ENCODE measurements around the gene GAPDH.
A peak's percentile ranks its signal among the peaks of the same experiment; 100 is the strongest.
"Not testable (repeated sequence)": the region's sequence is repeated elsewhere in the genome, so short reads cannot be mapped to it uniquely, and the experiment has no call there.

Gene GAPDH

GRCh38 chr12:6494258-6494743, 40.0 kb upstream of the GAPDH start:
- peaks cover 3 to 30% (median 14%) of the 10 kb centered on the region in 4 experiments for H3K36me3 ChIP-seq (ENCODE audit: control insufficient read depth in 4 of 4, insufficient read depth in 4 of 4, low read length in 3 of 4)
- H3K9me3 ChIP-seq (ENCODE audit: control extremely low read depth in 1 of 5, control insufficient read depth in 4 of 5, insufficient read depth in 2 of 5, low read depth in 1 of 5, low read length in 4 of 5), result no peaks in the 10 kb centered on the region
- DNase-seq, result no peak
- H3K4me3 ChIP-seq (ENCODE audit: control insufficient read depth in 1 of 7, extremely low read depth in 1 of 7, insufficient read depth in 4 of 7, low read depth in 2 of 7, low read length in 6 of 7), result peak overlapping the region; percentile 90 to 98 (median 95)
- 6% methylated on average over 8 of the region's 14 CpGs for WGBS (ENCODE audit: insufficient coverage)
- peaks cover 21 to 30% (median 26%) of the 10 kb centered on the region in 4 experiments for H3K4me1 ChIP-seq (ENCODE audit: control extremely low read depth in 1 of 4, control insufficient read depth in 4 of 4, insufficient read depth in 4 of 4, low read length in 3 of 4)
- H3K27me3 ChIP-seq (replicated peaks in 2 of 5; ENCODE audit: control insufficient read depth in 4 of 5, insufficient read depth in 5 of 5, low read length in 4 of 5), result no peaks in the 10 kb centered on the region
- ChIA-PET CTCF (interaction anchor here (1.3 to 1.7 kb wide), 2 partner anchors 29 to 44 kb away, joined by 5 to 9 read pairs; no protein-coding TSS in a partner anchor), POLR2A (interaction anchor here (0.9 kb wide), 1 partner anchor 36 kb away, joined by 3 read pairs; no protein-coding TSS in a partner anchor)
- H3K27ac ChIP-seq (ENCODE audit: insufficient read depth in 1 of 2, low read depth in 1 of 2, low read length in 2 of 2, poor library complexity in 1 of 2, severe bottlenecking in 2 of 2), result peak overlapping the region; percentile 21 to 79

DNA sequence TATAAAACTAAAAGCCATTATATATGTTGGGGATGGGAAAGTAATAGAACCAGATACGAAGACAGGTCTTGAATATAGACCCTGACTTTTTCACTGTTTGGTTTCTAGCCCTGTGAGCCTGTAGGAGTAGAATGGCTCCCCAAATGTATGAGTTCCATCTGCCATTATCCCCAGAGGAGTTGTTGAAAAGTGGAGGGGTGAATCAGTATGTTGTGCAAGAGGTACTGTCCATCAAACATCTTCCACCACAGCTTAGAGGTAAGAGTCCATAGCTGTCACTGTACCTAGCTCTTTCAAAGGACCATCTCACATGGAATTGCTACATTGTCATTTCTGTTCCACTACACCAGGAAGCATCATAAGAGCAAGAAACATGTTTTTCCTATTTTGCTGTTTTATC, 39.3 kb upstream of the GAPDH start:
- H3K27me3 ChIP-seq (replicated peaks in 2 of 5; ENCODE audit: control insufficient read depth in 4 of 5, insufficient read depth in 5 of 5, low read length in 4 of 5), result no peaks in the 10 kb centered on the region
- ChIA-PET POLR2A (interaction anchor here (0.5 to 0.9 kb wide), 2 partner anchors 35 to 118 kb away, joined by 3 to 5 read pairs; no protein-coding TSS in a partner anchor), CTCF (interaction anchor here (0.9 to 1.7 kb wide), 5 partner anchors 11 to 51 kb away, joined by 3 to 9 read pairs (median 5); no protein-coding TSS in a partner anchor)
- peak overlapping the region in 1 of 2 experiments; percentile 79 for H3K27ac ChIP-seq (ENCODE audit: insufficient read depth in 1 of 2, low read depth in 1 of 2, low read length in 2 of 2, poor library complexity in 1 of 2, severe bottlenecking in 2 of 2)
- DNase-seq, result peak in 1 of 3 donors; percentile 0
- H3K4me3 ChIP-seq (ENCODE audit: control insufficient read depth in 1 of 7, extremely low read depth in 1 of 7, insufficient read depth in 4 of 7, low read depth in 2 of 7, low read length in 6 of 7), result peak overlapping the region in 6 of 7 experiments; percentile 90 to 98 (median 95)
- no peaks in the 10 kb centered on the region for H3K9me3 ChIP-seq (ENCODE audit: control extremely low read depth in 1 of 5, control insufficient read depth in 4 of 5, insufficient read depth in 2 of 5, low read depth in 1 of 5, low read length in 4 of 5)
- peaks cover 3 to 36% (median 17%) of the 10 kb centered on the region in 4 experiments for H3K36me3 ChIP-seq (ENCODE audit: control insufficient read depth in 4 of 4, insufficient read depth in 4 of 4, low read length in 3 of 4)
- peaks cover 21 to 30% (median 26%) of the 10 kb centered on the region in 4 experiments for H3K4me1 ChIP-seq (ENCODE audit: control extremely low read depth in 1 of 4, control insufficient read depth in 4 of 4, insufficient read depth in 4 of 4, low read length in 3 of 4)
- no CpG with 5 or more reads among the region's 1 CpG for WGBS (ENCODE audit: insufficient coverage)

- H3K9me3 ChIP-seq (ENCODE audit: control extremely low read depth in 1 of 5, control insufficient read depth in 4 of 5, insufficient read depth in 2 of 5, low read depth in 1 of 5, low read length in 4 of 5); DNase-seq; POLR2A ChIA-PET; H3K27ac ChIP-seq (ENCODE audit: insufficient read depth in 1 of 2, low read depth in 1 of 2, low read length in 2 of 2, poor library complexity in 1 of 2, severe bottlenecking in 2 of 2); H3K27me3 ChIP-seq (replicated peaks in 2 of 5; ENCODE audit: control insufficient read depth in 4 of 5, insufficient read depth in 5 of 5, low read length in 4 of 5); H3K4me3 ChIP-seq (ENCODE audit: control insufficient read depth in 1 of 7, extremely low read depth in 1 of 7, insufficient read depth in 4 of 7, low read depth in 2 of 7, low read length in 6 of 7): not testable (repeated sequence)
- peaks cover 3 to 44% (median 21%) of the 10 kb centered on the region in 4 experiments for H3K36me3 ChIP-seq (ENCODE audit: control insufficient read depth in 4 of 4, insufficient read depth in 4 of 4, low read length in 3 of 4)
- peaks cover 18 to 25% (median 21%) of the 10 kb centered on the region in 4 experiments for H3K4me1 ChIP-seq (ENCODE audit: control extremely low read depth in 1 of 4, control insufficient read depth in 4 of 4, insufficient read depth in 4 of 4, low read length in 3 of 4)
- CTCF ChIA-PET, result interaction anchor here (0.6 to 2.0 kb wide), 6 partner anchors 9 to 134 kb away, joined by 3 to 4 read pairs (median 3); no protein-coding TSS in a partner anchor
- WGBS (ENCODE audit: insufficient coverage), result 95% methylated on average over 3 of the region's 3 CpGs
Measured at GRCh38 chr12:6497291-6497690, 37.0 kb upstream of the GAPDH start.

DNA sequence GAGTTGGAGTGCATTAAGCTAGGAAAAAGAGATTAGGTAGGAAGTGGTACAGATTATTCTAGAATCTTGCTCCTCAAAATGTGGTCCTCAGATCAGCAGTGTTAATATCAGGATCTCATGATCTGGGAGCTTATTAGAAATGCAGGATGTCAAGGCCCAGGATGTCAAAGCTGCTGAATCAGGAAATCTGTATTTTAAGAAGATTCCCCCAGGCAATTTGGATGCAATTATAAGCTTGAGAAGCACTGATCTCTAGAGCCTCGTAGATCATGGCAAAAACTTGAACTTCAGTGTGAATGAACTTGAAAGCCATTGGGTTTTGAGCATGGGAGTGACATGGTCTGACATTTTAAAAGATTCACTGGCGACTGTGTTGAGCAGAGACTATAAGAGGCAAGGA, 33.9 kb upstream of the GAPDH start:
- Histone ChIP-seq H3K4me3 (ENCODE audit: control insufficient read depth in 1 of 7, extremely low read depth in 1 of 7, insufficient read depth in 4 of 7, low read depth in 2 of 7, low read length in 6 of 7) (no peak overlapping the region), H3K27ac (ENCODE audit: insufficient read depth in 1 of 2, low read depth in 1 of 2, low read length in 2 of 2, poor library complexity in 1 of 2, severe bottlenecking in 2 of 2) (no peak overlapping the region), H3K36me3 (ENCODE audit: control insufficient read depth in 4 of 4, insufficient read depth in 4 of 4, low read length in 3 of 4) (peaks cover 8 to 51% (median 26%) of the 10 kb centered on the region in 4 experiments), H3K27me3 (replicated peaks in 2 of 5; ENCODE audit: control insufficient read depth in 4 of 5, insufficient read depth in 5 of 5, low read length in 4 of 5) (no peaks in the 10 kb centered on the region), H3K9me3 (ENCODE audit: control extremely low read depth in 1 of 5, control insufficient read depth in 4 of 5, insufficient read depth in 2 of 5, low read depth in 1 of 5, low read length in 4 of 5) (no peaks in the 10 kb centered on the region), H3K4me1 (ENCODE audit: control extremely low read depth in 1 of 4, control insufficient read depth in 4 of 4, insufficient read depth in 4 of 4, low read length in 3 of 4) (peaks cover 0 to 4% (median 3%) of the 10 kb centered on the region in 4 experiments)
- WGBS (ENCODE audit: insufficient coverage), result 100% methylated on average over 1 of the region's 2 CpGs
- CTCF ChIA-PET, result interaction anchor here (1.0 to 2.8 kb wide), 5 partner anchors 27 to 76 kb away, joined by 3 to 9 read pairs (median 4); no protein-coding TSS in a partner anchor
- DNase-seq, result no peak
- POLR2A ChIA-PET, result no interaction called here

DNA sequence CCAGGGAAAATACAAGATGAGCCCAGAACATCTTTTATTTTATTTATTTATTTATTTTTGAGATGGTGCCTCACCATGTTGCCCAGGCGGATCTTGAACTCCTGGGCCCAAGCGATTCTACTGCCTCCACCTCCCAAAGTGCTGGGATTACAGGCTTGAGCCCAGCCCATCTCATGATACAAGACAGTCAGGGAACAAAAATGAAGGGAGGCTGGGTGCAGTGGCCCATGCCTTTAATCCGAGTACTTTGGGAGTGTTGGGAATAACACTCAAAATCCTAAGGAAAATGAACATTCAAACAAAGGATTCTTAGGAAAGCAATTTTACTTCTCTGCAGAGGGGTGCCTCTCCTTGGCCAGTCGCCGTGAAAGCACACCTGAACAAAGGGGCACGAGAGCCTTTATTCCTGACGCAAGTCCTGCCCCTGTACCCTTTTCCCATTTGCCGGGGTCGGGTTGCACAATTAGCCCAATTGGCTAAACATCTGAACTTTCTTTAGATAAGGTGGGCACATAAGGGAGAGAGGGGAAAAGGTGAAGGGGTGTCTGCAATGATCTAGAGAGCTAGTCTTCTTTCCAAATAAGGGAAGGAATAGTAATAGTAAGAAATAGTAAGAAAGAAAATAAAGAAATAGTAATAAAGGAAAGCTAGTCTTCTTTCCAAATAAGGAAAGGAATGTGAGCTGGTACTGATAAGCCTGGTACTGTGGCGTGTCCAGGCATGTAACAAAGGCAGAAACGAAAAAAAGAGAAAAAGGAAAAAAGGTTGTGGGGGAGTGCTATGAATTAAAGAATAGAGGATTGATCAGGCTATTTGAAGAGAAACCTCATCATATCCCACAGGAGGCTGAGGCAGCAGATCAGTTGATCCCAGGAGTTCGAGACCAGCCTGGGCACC, 27.0 kb upstream of the GAPDH start:
- no peak for DNase-seq
- Histone ChIP-seq H3K4me1 (ENCODE audit: control extremely low read depth in 1 of 4, control insufficient read depth in 4 of 4, insufficient read depth in 4 of 4, low read length in 3 of 4) (no peaks in the 10 kb centered on the region), H3K27ac (ENCODE audit: insufficient read depth in 1 of 2, low read depth in 1 of 2, low read length in 2 of 2, poor library complexity in 1 of 2, severe bottlenecking in 2 of 2) (no peak overlapping the region), H3K27me3 (replicated peaks in 2 of 5; ENCODE audit: control insufficient read depth in 4 of 5, insufficient read depth in 5 of 5, low read length in 4 of 5) (no peaks in the 10 kb centered on the region), H3K36me3 (ENCODE audit: control insufficient read depth in 4 of 4, insufficient read depth in 4 of 4, low read length in 3 of 4) (peaks cover 18 to 52% (median 29%) of the 10 kb centered on the region in 4 experiments), H3K9me3 (ENCODE audit: control extremely low read depth in 1 of 5, control insufficient read depth in 4 of 5, insufficient read depth in 2 of 5, low read depth in 1 of 5, low read length in 4 of 5) (no peaks in the 10 kb centered on the region), H3K4me3 (ENCODE audit: control insufficient read depth in 1 of 7, extremely low read depth in 1 of 7, insufficient read depth in 4 of 7, low read depth in 2 of 7, low read length in 6 of 7) (no peak overlapping the region)
- 99% methylated on average over 10 of the region's 12 CpGs for WGBS (ENCODE audit: insufficient coverage)
- POLR2A ChIA-PET, result no interaction called here
- CTCF ChIA-PET, result interaction anchor here (0.7 to 2.2 kb wide), 3 partner anchors 10 to 16 kb away, joined by 3 to 6 read pairs (median 3); no protein-coding TSS in a partner anchor

GRCh38 chr12:6508087-6508486, 26.2 kb upstream of the GAPDH start:
- WGBS (ENCODE audit: insufficient coverage), result 93% methylated on average over 6 of the region's 7 CpGs

More at GRCh38 chr12:6508087-6508486, 26.2 kb upstream of the GAPDH start:
- CTCF ChIA-PET, result interaction anchor here (0.7 to 1.4 kb wide), 3 partner anchors 11 to 42 kb away, joined by 3 read pairs; no protein-coding TSS in a partner anchor
- POLR2A ChIA-PET, result no interaction called here
- peaks cover 20 to 55% (median 34%) of the 10 kb centered on the region in 4 experiments for H3K36me3 ChIP-seq (ENCODE audit: control insufficient read depth in 4 of 4, insufficient read depth in 4 of 4, low read length in 3 of 4)
- H3K4me1 ChIP-seq (ENCODE audit: control extremely low read depth in 1 of 4, control insufficient read depth in 4 of 4, insufficient read depth in 4 of 4, low read length in 3 of 4), result no peaks in the 10 kb centered on the region
- no peak overlapping the region for H3K27ac ChIP-seq (ENCODE audit: insufficient read depth in 1 of 2, low read depth in 1 of 2, low read length in 2 of 2, poor library complexity in 1 of 2, severe bottlenecking in 2 of 2)
- H3K4me3 ChIP-seq (ENCODE audit: control insufficient read depth in 1 of 7, extremely low read depth in 1 of 7, insufficient read depth in 4 of 7, low read depth in 2 of 7, low read length in 6 of 7), result no peak overlapping the region
- no peak for DNase-seq
- H3K27me3 ChIP-seq (replicated peaks in 2 of 5; ENCODE audit: control insufficient read depth in 4 of 5, insufficient read depth in 5 of 5, low read length in 4 of 5), result no peaks in the 10 kb centered on the region
- no peaks in the 10 kb centered on the region for H3K9me3 ChIP-seq (ENCODE audit: control extremely low read depth in 1 of 5, control insufficient read depth in 4 of 5, insufficient read depth in 2 of 5, low read depth in 1 of 5, low read length in 4 of 5)
